Measurements from ENCODE around the gene RERE. TPM values are rescaled to one million over a fixed set of nuclear protein-coding genes. Genes with fewer than 3 reads are reported as not detected.

Gene RERE
- total RNA-seq, 1 experiment from 2014 or later: 40.6 TPM

DNA sequence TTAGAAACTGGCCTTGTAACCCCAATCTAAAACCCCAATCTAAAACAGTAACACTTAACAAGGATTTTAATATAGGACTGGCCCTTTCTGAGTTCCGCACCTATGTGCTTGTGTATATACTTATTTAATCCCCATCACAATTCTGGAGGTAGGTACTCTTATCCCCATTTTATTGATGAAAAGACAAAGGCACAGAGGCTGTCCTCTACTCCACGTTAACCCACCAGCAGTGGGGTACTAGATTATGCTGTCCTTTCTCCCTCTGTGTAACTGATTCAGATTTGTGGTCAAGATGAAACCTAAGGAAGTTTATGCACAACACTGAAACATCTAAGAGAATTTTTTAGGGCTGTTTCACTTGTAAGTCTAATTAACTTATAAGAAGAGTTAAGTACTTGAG lies 175.3 kb downstream of the RERE start:
- BruUV-seq (replicated peaks): no TSS peak
- intact Hi-C loops (cut with micrococcal nuclease): no loop called here
- H3K79me2 ChIP-seq (ENCODE audit: insufficient read depth, low read length): peaks cover 13% of the 10 kb centered on the region

More for the DNA sequence above, 175.3 kb downstream of the RERE start:
- H2AFZ ChIP-seq (ENCODE audit: low read depth, low read length, poor library complexity, severe bottlenecking): no peak overlapping the region
- ChIA-PET CTCF (no interaction called here), RAD21 (ENCODE audit: low non-redundant PET in 1 of 2, low total read pairs in 2 of 2, uncharacterized antibody in 2 of 2, unreplicated experiment in 2 of 2) (no interaction called here), POLR2A (no interaction called here)
- DNase-seq (ENCODE audit: low read depth, low spot score) (no peak), ATAC-seq (no peak)
- no peak overlapping the region for H3K9ac ChIP-seq (ENCODE audit: low read length)
- H3K9me3 ChIP-seq (ENCODE audit: control insufficient read depth in 1 of 2, insufficient read depth in 1 of 2, low read depth in 1 of 2, low read length in 2 of 2): no peaks in the 10 kb centered on the region
- H3K4me2 ChIP-seq (ENCODE audit: low read length): no peak overlapping the region
- no peak overlapping the region for H3K27ac ChIP-seq (ENCODE audit: low read depth, low read length)
- H4K20me1 ChIP-seq (ENCODE audit: insufficient read depth): no peaks in the 10 kb centered on the region; the same call in 1 of the 2 replicates
- H3K4me1 ChIP-seq (ENCODE audit: control insufficient read depth in 1 of 2, insufficient read depth in 2 of 2, low read length in 2 of 2): peaks cover 3 to 8% of the 10 kb centered on the region in 2 experiments; a peak in 3 of 4 replicates
- H3K36me3 ChIP-seq (ENCODE audit: control insufficient read depth in 1 of 2, insufficient read depth in 2 of 2, low read length in 2 of 2): no peaks in the 10 kb centered on the region
- H3K4me3 ChIP-seq (replicated peaks in 1 of 2; ENCODE audit: low read depth in 1 of 2, low read length in 2 of 2): no peak overlapping the region
- TF ChIP-seq SRF (IDR thresholded peaks at IDR 0.05; ENCODE audit: low read depth): no peak
- no peak for TF ChIP-seq SIN3A (IDR thresholded peaks at IDR 0.05; ENCODE audit: low read depth)
- no peak for TF ChIP-seq EGR1 (IDR thresholded peaks at IDR 0.05; ENCODE audit: low read depth)
- TF ChIP-seq, protein P1, sequence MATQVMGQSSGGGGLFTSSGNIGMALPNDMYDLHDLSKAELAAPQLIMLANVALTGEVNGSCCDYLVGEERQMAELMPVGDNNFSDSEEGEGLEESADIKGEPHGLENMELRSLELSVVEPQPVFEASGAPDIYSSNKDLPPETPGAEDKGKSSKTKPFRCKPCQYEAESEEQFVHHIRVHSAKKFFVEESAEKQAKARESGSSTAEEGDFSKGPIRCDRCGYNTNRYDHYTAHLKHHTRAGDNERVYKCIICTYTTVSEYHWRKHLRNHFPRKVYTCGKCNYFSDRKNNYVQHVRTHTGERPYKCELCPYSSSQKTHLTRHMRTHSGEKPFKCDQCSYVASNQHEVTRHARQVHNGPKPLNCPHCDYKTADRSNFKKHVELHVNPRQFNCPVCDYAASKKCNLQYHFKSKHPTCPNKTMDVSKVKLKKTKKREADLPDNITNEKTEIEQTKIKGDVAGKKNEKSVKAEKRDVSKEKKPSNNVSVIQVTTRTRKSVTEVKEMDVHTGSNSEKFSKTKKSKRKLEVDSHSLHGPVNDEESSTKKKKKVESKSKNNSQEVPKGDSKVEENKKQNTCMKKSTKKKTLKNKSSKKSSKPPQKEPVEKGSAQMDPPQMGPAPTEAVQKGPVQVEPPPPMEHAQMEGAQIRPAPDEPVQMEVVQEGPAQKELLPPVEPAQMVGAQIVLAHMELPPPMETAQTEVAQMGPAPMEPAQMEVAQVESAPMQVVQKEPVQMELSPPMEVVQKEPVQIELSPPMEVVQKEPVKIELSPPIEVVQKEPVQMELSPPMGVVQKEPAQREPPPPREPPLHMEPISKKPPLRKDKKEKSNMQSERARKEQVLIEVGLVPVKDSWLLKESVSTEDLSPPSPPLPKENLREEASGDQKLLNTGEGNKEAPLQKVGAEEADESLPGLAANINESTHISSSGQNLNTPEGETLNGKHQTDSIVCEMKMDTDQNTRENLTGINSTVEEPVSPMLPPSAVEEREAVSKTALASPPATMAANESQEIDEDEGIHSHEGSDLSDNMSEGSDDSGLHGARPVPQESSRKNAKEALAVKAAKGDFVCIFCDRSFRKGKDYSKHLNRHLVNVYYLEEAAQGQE (IDR thresholded peaks at IDR 0.05; ENCODE audit: low read depth): no peak
- no peak for TF ChIP-seq RAD21 (IDR thresholded peaks at IDR 0.05; ENCODE audit: low read depth)
- TF ChIP-seq EZH2phosphoT487 (IDR thresholded peaks at IDR 0.05; ENCODE audit: borderline replicate concordance): no peak
- no peak for TF ChIP-seq ZNF274 (IDR thresholded peaks at IDR 0.05; ENCODE audit: low read depth, low read length)
- TF ChIP-seq POLR2A (IDR thresholded peaks at IDR 0.05; ENCODE audit: borderline replicate concordance, extremely low read depth, insufficient read depth, insufficient read length): no peak
- TF ChIP-seq, protein P2, sequence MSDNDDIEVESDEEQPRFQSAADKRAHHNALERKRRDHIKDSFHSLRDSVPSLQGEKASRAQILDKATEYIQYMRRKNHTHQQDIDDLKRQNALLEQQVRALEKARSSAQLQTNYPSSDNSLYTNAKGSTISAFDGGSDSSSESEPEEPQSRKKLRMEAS (IDR thresholded peaks at IDR 0.05): no peak
- TF ChIP-seq TCF7L2 (IDR thresholded peaks at IDR 0.05; ENCODE audit: borderline replicate concordance, extremely low read depth, insufficient read depth, insufficient read length): no peak
- TF ChIP-seq JUND (IDR thresholded peaks at IDR 0.05): no peak
- TF ChIP-seq ZFX (IDR thresholded peaks at IDR 0.05): no peak
- no peak for TF ChIP-seq SP1 (IDR thresholded peaks at IDR 0.05; ENCODE audit: low read depth)
- TF ChIP-seq ELF1 (IDR thresholded peaks at IDR 0.05; ENCODE audit: borderline replicate concordance, low read depth): no peak
- no peaks in the 10 kb centered on the region for H3K27me3 ChIP-seq (ENCODE audit: insufficient read depth, low read length)
- no peaks in the 10 kb centered on the region for H3K9me2 ChIP-seq (ENCODE audit: insufficient read depth)
